IMR-90 (cell line): ENCODE data around the gene PDS5B. TPM values are rescaled to one million over a fixed set of nuclear protein-coding genes. Genes with fewer than 3 reads are reported as not detected.

ENCODE experiments used
- ATAC-seq: fragments of 200-7000 bp; cut with Tn5 transposase; 2 replicates; pipeline ENCODE4 v1.9.1; 2020; ENCODE audit warnings: low read depth, mild to moderate bottlenecking, moderate library complexity
- BruUV-seq: library from RNA; stranded (reverse); fragments of 400-500 nt; replicated peaks from 2 replicates; lab custom pipeline; 2021; lab: Mats Ljungman, UMichigan
- CTCF ChIA-PET: fragments of 300-600 bp; formaldehyde crosslinking; extraction: SDS; loops from one replicate; lab custom pipeline; 2021; ENCODE audit warnings: antibody characterized with exemption; lab: Yijun Ruan, JAX
- POLR2A ChIA-PET: fragments of 300-600 bp; sonication (Branson Sonifier 250); formaldehyde crosslinking; loops from one replicate; lab custom pipeline; 2022; ENCODE audit warnings: antibody characterized with exemption; ENCODE audit not compliant: unreplicated experiment; lab: Charles Lee
- DNase-seq: peaks from one replicate; pipeline ENCODE4 v3.0.0; 2013
- H2AFZ ChIP-seq: replicated peaks from 2 replicates; pipeline ENCODE3; 2013; ENCODE audit warnings: low read length, mild to moderate bottlenecking; ENCODE audit not compliant: poor library complexity
- H2AK5ac ChIP-seq: 2 replicates; pipeline ENCODE4 v1.6.1; 2013; ENCODE audit warnings: low read depth, low read length, inconsistent platforms
- H2AK9ac ChIP-seq: replicated peaks from 2 replicates; pipeline ENCODE3; 2013; ENCODE audit warnings: mild to moderate bottlenecking, low read depth, low read length, moderate library complexity; ENCODE audit not compliant: poor library complexity
- H2BK120ac ChIP-seq: 2 replicates; pipeline ENCODE4 v1.6.1; 2013; ENCODE audit warnings: low read depth, low read length, inconsistent platforms
- H2BK15ac ChIP-seq: 3 replicates; pipeline ENCODE4 v1.6.1; 2013; ENCODE audit warnings: low read depth, low read length, inconsistent platforms
- H2BK20ac ChIP-seq: 2 replicates; pipeline ENCODE4 v1.6.1; 2013; ENCODE audit warnings: low read depth, mild to moderate bottlenecking, inconsistent platforms, low read length, moderate library complexity
- H2BK5ac ChIP-seq: 2 replicates; pipeline ENCODE4 v1.6.1; 2013; ENCODE audit warnings: mild to moderate bottlenecking, low read depth, low read length, inconsistent platforms; ENCODE audit not compliant: poor library complexity, severe bottlenecking
- H3K14ac ChIP-seq: replicated peaks from 2 replicates; pipeline ENCODE4 v1.6.1; 2013; ENCODE audit warnings: low read depth, low read length, inconsistent platforms
- H3K18ac ChIP-seq: 2 replicates; pipeline ENCODE4 v1.6.1; 2013; ENCODE audit warnings: low read depth, low read length, control low read depth
- H3K23ac ChIP-seq: 2 replicates; pipeline ENCODE4 v1.6.1; 2013; ENCODE audit warnings: low read depth, low read length, inconsistent platforms
- H3K27ac ChIP-seq: 2 replicates; pipeline ENCODE4 v1.5.1; 2013; ENCODE audit warnings: mild to moderate bottlenecking, control low read depth, low read length; ENCODE audit not compliant: insufficient read depth
- H3K27me3 ChIP-seq: 2 replicates; pipeline ENCODE4 v1.6.1; 2013; ENCODE audit warnings: low read length; ENCODE audit not compliant: control insufficient read depth, insufficient read depth
- H3K36me3 ChIP-seq: 2 replicates; pipeline ENCODE4 v1.6.1; 2013; ENCODE audit warnings: low read length, mixed read lengths; ENCODE audit not compliant: control insufficient read depth, insufficient read depth
- H3K4ac ChIP-seq: 2 replicates; pipeline ENCODE4 v1.6.1; 2013; ENCODE audit warnings: low read depth, low read length, inconsistent platforms
- H3K4me1 ChIP-seq: 2 replicates; pipeline ENCODE4 v1.6.1; 2013; ENCODE audit warnings: low read length, mixed read lengths; ENCODE audit not compliant: control insufficient read depth, insufficient read depth
- H3K4me2 ChIP-seq: 2 replicates; pipeline ENCODE4 v1.6.1; 2013; ENCODE audit warnings: low read depth, mild to moderate bottlenecking, control low read depth, low read length, moderate library complexity
- H3K4me3 ChIP-seq: 2 replicates; pipeline ENCODE4 v1.5.1; 2013; ENCODE audit warnings: low read depth, mild to moderate bottlenecking, control low read depth, low read length, moderate library complexity; ENCODE audit not compliant: insufficient read depth
- H3K56ac ChIP-seq: 2 replicates; pipeline ENCODE4 v1.6.1; 2013; ENCODE audit warnings: low read length, inconsistent platforms; ENCODE audit not compliant: insufficient read depth; ENCODE audit errors: extremely low read depth
- H3K79me1 ChIP-seq, 2 experiments: 2 replicates each; pipeline ENCODE4 v1.6.1; 2013; ENCODE audit warnings: low read length in 2 of 2, inconsistent platforms in 1 of 2, low read depth in 1 of 2
- H3K9ac ChIP-seq: 2 replicates; pipeline ENCODE4 v1.6.1; 2013; ENCODE audit warnings: low read depth, low read length, control low read depth
- H3K9me1 ChIP-seq: 2 replicates; pipeline ENCODE4 v1.6.1; 2013; ENCODE audit warnings: low read length, inconsistent platforms; ENCODE audit not compliant: insufficient read depth
- H3K9me3 ChIP-seq: 2 replicates; pipeline ENCODE4 v1.6.1; 2013; ENCODE audit warnings: low read length; ENCODE audit not compliant: control insufficient read depth, insufficient read depth
- H4K20me1 ChIP-seq: 2 replicates; pipeline ENCODE4 v1.6.1; 2013; ENCODE audit warnings: low read length, inconsistent platforms; ENCODE audit not compliant: insufficient read depth
- H4K5ac ChIP-seq: 2 replicates; pipeline ENCODE4 v1.6.1; 2013; ENCODE audit warnings: mild to moderate bottlenecking, low read depth, low read length, control low read depth
- H4K8ac ChIP-seq, 2 experiments: 2 replicates each; pipeline ENCODE4 v1.6.1; 2013; ENCODE audit warnings: low read depth in 2 of 2, low read length in 2 of 2, control low read depth in 1 of 2, inconsistent platforms in 1 of 2
- H4K91ac ChIP-seq: 2 replicates; pipeline ENCODE4 v1.6.1; 2013; ENCODE audit warnings: low read depth, low read length, inconsistent platforms; ENCODE audit not compliant: insufficient read depth
- BHLHE40 ChIP-seq: fragments of 150-350 bp; IDR thresholded peaks from 2 replicates; pipeline ENCODE4 v1.6.1; 2016; ENCODE audit warnings: mild to moderate bottlenecking, low read depth, low read length
- CEBPB ChIP-seq: IDR thresholded peaks from 2 replicates; pipeline ENCODE4 v1.6.1; 2012; ENCODE audit warnings: low read depth, low read length, improper control_type of control experiment
- ELK1 ChIP-seq: fragments of 150-350 bp; IDR thresholded peaks from 2 replicates; pipeline ENCODE4 v1.6.1; 2016; ENCODE audit warnings: low read depth, mild to moderate bottlenecking, low read length, moderate library complexity, borderline replicate concordance
- FOS ChIP-seq: fragments of 150-350 bp; IDR thresholded peaks from 2 replicates; pipeline ENCODE4 v1.6.1; 2016; ENCODE audit warnings: low read depth, low read length
- MAFK ChIP-seq: IDR thresholded peaks from 2 replicates; pipeline ENCODE4 v1.6.1; 2012; ENCODE audit warnings: low read depth, low read length, improper control_type of control experiment
- MAZ ChIP-seq: IDR thresholded peaks from 2 replicates; pipeline ENCODE4 v1.6.1; 2012; ENCODE audit warnings: low read depth, mild to moderate bottlenecking, low read length, improper control_type of control experiment, moderate library complexity, borderline replicate concordance
- MXI1 ChIP-seq: IDR thresholded peaks from 2 replicates; pipeline ENCODE4 v1.6.1; 2012; ENCODE audit warnings: low read depth, mild to moderate bottlenecking, low read length, moderate library complexity, borderline replicate concordance
- NFE2L2 ChIP-seq: fragments of 150-350 bp; IDR thresholded peaks from 2 replicates; pipeline ENCODE4 v1.6.1; 2016; ENCODE audit warnings: low read depth, mild to moderate bottlenecking, low read length
- RFX5 ChIP-seq: IDR thresholded peaks from 2 replicates; pipeline ENCODE4 v1.8.0; 2012; ENCODE audit warnings: low read depth, mild to moderate bottlenecking, low read length, moderate library complexity
- USF2 ChIP-seq: fragments of 150-350 bp; IDR thresholded peaks from 2 replicates; pipeline ENCODE4 v1.6.1; 2017; ENCODE audit warnings: mild to moderate bottlenecking, antibody characterized with exemption, low read length, low read depth
- WGBS, 2 experiments: methylation state at CpG; one replicate each; pipeline versions ENCODE4 v1.1.5 to v1.1.7; 2013; ENCODE audit warnings: missing lambda C conversion rate in 2 of 2; ENCODE audit not compliant: insufficient read length in 1 of 2; ENCODE audit errors: extremely low coverage in 2 of 2; 5-methylcytosine and 5-hydroxymethylcytosine counted together
- dilution Hi-C: fragments of 300-500 bp; cut with HindIII; formaldehyde crosslinking; loops from one replicate; pipeline ENCODE4 v1.14.3; 2018; ENCODE audit warnings: low sequenced_read_pairs; ENCODE audit not compliant: unreplicated experiment
- in situ Hi-C: fragments of 300-500 bp; cut with MboI; formaldehyde crosslinking; loops from 3 replicates; pipeline ENCODE4 v1.14.3; 2019; ENCODE audit warnings: low sequenced_read_pairs, inconsistent platforms, mixed read lengths
- intact Hi-C: fragments of 100-400 bp; cut with micrococcal nuclease; formaldehyde crosslinking; loops from 2 replicates; pipeline ENCODE4 v1.10.0; 2022
- polyA plus RNA-seq, 3 experiments: library from polyadenylated mRNA; depleted of rRNA; stranded (reverse); fragments of >200 nt; gene quantifications; 2 replicates each; pipeline ENCODE4 v1.2.3, GENCODE V29; 2012; ENCODE audit warnings: low replicate concordance in 1 of 3
- total RNA-seq: library from RNA; depleted of rRNA; stranded (reverse); fragments of >200 nt; gene quantifications from 2 replicates; pipeline ENCODE4 v1.2.3, GENCODE V29; 2012

PDS5B gene
- total and polyA plus RNA-seq, 2 of the 4 experiments (the other 2 are of a cell fraction), result 6.2 to 20.1 TPM

- Histone ChIP-seq H3K79me1 (0 out of 4 replicates have a peak, but pooled peaks cover 3 to 8% of the 10 kb centered on the region in 2 experiments), H3K4ac (no peak overlapping the region), H2BK5ac (no peak overlapping the region), H2BK120ac (no peak overlapping the region), H4K91ac (no peak overlapping the region), H4K20me1 (no peaks in the 10 kb centered on the region), H3K4me1 (peaks cover 2% of the 10 kb centered on the region; the same call in 1 of the 2 replicates), H3K9ac (no peak overlapping the region), H2AFZ (no peak overlapping the region), H3K27ac (no peak overlapping the region), H3K36me3 (peaks cover 5% of the 10 kb centered on the region; the same call in 1 of the 2 replicates), H3K9me1 (no peaks in the 10 kb centered on the region), H4K5ac (no peak overlapping the region), H3K14ac (no peak overlapping the region), H3K4me3 (no peak overlapping the region), H4K8ac (no peak overlapping the region), H3K27me3 (no peaks in the 10 kb centered on the region), H3K9me3 (no peaks in the 10 kb centered on the region), H2AK5ac (no peak overlapping the region), H2BK20ac (no peak overlapping the region), H2AK9ac (no peak overlapping the region), H3K4me2 (no peak overlapping the region), H3K56ac (no peak overlapping the region), H2BK15ac (no peak overlapping the region), H3K18ac (no peak overlapping the region), H3K23ac (no peak overlapping the region)
- ChIA-PET POLR2A (no interaction called here), CTCF (no interaction called here)
- TF ChIP-seq NFE2L2 (no peak), MAFK (no peak), ELK1 (no peak), MXI1 (no peak), MAZ (no peak), BHLHE40 (no peak), CEBPB (no peak), RFX5 (no peak), FOS (no peak), USF2 (no peak)
- in situ Hi-C loops (no loop called here), dilution Hi-C loops (no loop called here), intact Hi-C loops (no loop called here)
- no CpG with 5 or more reads among the region's 4 CpGs for WGBS, 2 experiments
- ATAC-seq (no peak), DNase-seq (no peak)
- BruUV-seq, result no TSS peak
Measured at GRCh38 chr13:32751340-32751739, 165.1 kb downstream of the PDS5B start.
